Activated T-cell treated with anti-CD3 and anti-CD28 coated beads, Interleukin-2, amount 50 U/mL, for 1 hour (primary cell): Measurements from ENCODE around the gene KRTAP5-6.
A peak's percentile ranks its signal among the peaks of the same experiment; 100 is the strongest.

Experiments used
- DNase-seq: peaks from one replicate; pipeline ENCODE4 v3.0.0-alpha.2; 2020

The KRTAP5-6 gene

DNA sequence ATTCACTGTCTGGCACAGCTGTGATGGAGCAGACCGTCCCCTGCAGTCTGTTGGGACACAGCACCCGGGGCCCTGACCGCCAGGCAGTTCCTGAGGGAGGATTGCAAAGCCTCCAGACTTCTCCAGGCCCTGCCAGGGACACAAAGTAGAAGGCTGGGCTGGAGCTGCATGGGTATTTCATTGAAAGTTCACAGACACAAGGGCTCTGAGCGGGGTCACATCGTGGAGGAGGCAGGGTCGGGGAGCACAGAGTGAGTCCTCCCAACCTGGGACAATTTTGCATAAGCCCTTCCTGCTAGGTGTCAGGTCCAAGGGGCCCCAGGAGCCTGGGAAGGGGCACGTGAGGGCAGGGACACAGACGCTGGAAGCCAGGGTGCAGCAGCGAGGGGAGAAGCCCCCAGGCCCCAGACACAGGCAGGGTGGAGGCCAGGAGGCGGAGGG lies 37.7 kb downstream of the KRTAP5-6 start:
- DNase-seq, result no peak

DNA sequence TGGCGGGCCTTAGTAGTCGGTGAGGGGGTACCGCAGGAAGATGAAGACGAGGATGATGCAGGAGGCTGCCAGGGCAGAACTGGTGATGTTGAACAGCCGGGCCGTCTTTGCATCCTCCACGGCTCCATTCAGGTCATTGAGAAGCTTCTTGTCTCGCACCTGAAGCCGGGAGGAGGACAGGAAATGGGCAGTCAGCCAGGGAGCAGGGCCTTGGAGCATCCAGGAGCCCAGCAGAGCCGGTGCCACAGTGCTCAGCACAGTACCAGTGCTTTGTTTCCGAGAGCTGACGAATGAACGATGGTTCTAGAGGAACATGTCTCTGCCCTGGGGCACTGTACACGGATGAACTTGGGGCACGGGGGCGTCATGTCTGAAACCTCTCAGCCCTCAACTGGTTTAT lies 38.3 kb downstream of the KRTAP5-6 start:
- DNase-seq, result no peak

DNA sequence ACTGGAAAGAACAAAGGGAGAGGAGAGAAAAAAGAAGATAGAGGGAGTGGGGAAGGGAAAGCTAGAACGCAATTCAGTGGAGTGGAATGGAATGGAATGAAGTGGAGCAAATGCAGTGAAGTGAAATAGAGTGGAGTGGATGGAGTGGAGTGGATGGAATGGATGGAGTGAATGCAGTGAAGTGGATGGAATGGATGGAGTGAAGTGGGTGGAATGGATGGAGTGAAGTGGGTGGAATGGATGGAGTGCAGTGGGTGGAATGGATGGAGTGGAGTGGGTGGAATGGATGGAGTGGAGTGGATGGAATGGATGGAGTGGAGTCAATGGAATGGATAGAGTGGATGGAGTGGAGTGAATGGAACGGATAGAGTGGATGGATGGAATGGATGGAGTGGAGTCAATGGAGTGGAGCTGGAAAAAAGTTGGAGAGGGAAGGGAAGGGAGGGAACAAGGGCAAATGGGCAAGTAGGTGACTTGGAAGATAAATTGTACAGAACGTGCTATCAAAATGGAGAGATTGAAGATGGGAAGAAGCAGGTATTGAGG lies 39.5 kb downstream of the KRTAP5-6 start:
- no peak for DNase-seq

DNA sequence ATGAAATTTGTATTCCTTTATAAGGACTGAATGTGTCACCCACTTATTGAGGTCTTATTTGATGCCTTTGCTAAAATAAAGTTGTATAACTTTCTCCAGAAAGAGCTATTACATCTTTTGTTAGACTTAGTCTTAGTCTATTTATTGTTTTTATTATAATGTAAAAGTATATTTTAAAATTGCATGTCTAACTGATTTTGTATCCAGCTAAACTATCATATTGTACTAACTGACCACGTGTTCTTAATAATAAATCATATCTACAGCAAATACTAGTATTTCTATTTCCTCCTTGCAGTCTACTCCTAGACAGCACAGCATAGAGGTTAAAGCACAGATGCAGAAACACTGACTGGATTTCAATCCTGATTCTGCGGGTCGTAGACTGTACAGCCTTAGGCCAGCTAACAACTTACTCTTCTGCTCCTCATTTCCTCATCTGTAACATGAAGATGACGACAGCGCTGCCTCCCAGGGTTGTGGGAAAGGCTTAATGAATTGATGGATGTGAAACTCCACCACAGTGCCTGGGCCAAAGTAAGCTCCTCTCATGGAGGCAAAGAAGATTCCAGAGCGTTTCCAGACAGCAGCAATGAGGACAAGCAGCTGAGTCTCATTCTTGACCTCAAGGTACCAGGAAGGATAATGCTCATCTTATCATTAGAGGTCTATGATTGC lies 40.2 kb downstream of the KRTAP5-6 start:
- DNase-seq, result no peak

DNA sequence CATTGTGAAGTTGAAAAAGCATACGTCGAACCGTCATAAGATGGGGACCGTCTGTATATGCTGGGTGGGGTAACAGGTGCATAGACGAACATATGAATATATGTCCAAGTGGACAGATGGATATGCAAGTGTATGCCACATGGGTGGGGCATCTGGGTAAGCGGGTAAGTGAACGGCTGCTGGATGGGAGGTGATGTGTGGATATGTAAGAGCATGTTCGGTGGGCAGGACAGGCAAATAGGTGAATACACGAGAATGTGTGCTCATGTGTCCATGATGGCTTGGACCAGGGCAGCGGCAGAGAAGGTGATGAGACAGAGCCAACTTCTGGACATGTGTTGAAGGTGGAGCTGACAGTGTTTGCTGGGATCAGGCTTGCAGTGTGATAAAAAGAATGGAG lies 41.4 kb downstream of the KRTAP5-6 start:
- DNase-seq, result no peak

DNA sequence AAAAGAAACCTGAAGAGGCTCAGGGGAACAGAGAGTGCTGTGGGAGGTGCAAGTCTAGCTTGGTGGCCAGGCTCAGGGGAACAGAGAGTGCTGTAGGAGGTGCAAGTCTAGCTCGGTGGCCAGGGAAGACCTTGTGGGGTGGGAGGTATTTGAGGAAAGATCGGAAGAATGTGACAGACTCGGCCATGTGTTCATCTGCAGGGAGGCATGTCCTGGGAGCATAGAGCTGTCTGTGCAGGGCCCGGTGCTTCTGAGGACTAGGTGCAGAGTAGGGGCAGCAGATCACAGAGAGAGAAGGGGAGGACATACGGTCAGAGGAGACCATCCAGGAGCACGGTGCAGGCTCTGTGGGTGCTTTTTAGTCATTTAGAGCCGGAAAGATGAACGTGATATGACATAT lies 42.6 kb downstream of the KRTAP5-6 start:
- DNase-seq, result no peak

DNA sequence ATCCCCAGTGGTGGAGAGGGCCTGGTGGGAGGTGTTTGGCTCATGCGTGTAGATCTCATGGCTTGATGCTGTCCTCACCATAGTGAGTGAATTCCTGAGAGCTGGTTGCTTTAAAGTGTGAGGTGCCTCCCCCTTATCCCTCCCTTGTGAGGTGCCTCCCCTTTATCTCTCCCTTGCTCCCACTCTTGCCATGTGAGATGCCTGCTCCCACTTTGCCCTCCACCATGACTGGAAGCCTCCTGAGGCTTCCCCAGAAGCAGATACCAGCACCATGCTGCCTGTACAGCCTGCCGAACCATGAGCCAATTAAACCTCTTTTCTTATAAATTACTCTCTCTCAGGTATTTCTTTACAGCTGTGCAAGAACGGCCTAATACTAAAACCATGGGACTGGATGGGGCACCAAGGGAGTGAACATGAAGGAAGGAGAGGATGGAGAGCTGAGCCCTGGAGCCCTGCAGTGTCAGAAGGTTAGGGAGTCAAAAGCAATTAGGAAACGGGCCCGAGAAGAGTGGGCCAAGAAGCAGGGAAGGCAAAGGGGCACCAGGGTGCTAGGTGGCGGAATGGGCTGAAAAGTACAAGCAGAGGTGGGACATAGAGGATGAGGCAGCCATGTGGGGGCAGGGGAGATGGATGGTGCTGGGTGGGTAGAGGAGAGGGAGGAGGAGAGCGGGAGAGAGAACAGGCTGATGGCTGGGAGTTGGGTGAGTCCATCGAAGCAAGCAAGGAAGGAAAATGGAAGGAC lies 44.0 kb downstream of the KRTAP5-6 start:
- DNase-seq, result no peak

DNA sequence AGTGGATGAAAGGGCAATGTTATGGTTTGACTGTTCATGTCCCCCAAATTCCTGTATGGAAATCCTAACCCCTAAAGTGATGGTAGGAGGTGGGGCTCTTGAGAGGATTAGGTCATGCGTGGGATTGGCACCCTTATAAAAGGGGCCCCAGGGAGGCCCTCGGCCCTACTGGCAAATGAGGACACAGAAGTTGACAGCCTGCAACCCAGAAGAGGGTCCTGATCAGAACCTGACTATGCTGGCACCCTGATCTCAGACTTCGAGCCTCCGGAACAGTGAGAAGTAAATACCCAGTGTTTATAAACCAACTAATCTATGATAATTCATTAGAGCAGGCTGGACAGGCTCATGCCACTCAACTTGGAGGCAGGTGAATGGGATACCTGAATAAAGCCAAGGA lies 44.7 kb downstream of the KRTAP5-6 start:
- DNase-seq, result no peak

DNA sequence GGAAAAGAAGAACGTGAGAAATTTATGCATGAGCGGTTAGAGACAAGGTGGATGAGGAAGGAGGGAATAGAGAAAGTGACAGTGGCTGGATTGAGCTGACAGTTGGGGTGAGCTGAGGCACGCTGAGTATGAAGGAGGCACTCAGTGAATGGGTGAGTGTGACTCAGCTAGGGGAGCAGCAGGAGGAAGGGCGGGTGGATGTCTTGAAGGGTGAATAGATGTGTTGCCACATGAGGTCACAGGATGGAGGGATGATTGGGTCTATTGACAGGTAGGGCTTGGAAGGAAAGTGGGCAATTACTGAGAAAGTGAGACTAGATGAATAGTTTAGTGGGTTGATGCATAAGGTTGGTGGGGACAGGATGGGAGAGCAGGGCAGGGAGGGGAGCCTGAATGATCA lies 45.4 kb downstream of the KRTAP5-6 start:
- DNase-seq, result no peak

DNA sequence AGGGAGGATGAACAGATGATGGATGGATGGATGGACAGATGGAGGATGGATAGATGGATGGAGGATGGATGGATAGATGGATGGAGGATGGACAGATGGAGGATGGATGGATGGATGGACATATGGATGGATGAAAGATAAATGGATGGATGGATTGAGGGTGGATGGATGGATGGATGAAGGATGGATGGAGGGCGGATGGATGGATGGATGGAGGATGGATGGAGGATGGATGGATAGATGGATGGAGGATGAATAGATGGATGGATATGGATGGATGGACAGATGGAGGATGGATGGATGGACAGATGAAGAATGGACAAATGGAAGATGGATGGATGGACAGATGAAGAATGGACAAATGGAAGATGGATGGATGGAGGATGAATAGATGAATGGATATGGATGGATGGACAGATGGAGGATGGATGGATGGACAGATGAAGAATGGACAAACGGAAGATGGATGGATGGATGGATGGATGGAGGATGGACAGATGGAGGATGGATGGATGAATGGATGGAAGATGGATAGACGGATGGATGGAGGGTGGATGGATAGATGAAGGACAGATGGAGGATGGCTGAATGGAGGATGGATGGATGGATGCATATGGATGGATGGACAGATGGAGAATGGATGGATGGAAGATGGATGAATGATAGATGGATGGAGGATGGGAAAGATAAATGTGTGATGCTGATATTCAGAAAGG lies 46.0 kb downstream of the KRTAP5-6 start:
- no peak for DNase-seq

DNA sequence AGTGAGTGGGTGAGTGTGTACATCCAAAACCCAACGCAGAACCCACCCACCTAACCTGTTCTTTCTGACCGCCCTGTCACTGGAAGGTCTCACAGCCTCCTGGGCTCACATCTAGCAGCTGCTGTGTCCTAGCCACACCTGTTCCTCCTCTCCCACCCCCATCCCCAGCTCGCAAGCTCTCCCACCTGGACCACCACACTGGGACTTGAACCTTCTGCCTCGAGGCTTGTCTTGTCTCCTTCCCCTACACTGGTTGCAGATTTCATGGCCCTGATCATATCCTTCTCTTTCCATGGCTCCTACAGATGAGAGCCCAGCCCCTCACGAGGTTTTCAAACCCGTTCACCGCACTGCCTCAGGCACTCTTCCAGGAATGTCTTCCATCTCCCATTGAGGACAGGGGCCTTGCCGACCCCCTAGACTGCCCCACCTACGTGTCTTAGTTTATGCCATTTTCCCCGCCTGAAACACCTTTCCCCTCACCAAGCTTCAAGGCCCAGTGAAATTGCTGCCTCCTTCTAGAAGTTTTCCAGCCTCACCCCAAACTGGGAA lies 46.7 kb downstream of the KRTAP5-6 start:
- DNase-seq, result no peak

DNA sequence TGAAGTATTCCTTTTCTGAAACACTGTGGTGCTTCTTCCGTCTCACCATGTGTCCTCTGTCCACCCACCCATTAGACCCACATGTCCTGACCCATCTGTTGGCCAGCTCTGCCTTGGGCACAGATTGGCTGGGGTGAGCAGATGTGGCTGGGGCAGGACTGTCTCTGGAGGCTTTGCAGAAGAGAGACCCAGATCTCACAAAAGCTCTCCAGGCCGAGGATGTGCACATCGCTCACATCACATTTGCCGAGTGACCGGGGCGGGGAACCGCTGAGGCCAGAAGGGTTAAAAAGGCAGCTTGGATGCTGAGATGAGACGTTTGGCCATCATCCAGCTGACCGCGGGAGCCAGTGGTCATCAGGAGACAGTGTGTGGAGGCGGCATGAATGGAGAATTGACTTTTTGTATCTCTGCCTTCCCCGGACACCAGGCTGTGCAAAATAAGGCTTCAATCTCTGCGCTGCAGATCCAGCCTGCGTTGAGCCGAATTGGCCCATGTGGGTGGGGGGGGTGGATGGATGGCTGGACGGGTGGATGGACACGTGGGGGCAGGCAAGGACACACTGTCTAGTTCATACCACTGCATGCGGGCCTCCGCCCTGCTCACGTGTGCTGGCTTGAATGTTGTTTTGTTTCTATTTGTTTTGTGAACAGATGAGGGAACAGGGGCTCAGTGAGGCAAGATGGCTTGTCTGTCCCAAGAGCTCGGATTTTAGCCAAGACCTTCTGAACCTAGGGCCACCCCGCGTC lies 47.3 kb downstream of the KRTAP5-6 start:
- no peak for DNase-seq

DNA sequence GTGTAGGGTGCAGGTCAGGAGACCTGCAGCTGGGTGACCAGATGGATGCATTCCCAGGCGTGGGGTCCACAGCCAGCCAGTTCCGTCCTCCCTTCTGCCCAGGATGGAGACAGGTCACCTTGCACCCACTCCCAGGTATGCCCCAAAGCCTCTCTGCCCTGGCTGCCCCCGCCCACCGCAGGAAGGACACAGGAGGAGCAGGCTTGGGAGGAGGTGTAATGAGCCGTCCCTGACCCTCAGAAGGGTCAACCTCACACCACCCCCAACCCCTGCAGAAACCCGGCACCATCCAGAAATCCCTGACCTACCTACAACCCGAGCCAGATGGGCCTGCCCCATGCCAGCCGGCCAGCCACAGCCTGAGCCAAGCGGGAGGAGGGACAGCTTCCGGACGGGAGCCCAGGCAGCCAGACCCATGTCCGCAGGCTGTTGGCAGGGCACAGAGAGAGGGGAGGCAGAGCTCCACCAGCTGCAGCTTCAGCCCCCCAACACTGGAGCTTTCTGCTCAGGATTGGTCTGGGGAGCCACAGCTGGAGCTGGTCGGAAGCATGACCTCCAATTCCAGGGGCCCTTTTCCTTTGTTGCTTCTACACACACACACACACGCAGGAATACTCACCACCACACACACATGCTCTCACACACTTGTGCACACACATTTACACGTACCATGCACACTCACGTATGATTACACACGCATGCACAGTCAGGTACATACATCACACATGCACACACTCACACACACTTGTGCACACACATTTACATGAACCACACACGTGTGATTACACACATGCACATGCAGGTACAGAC lies 48.1 kb downstream of the KRTAP5-6 start:
- DNase-seq, result peak; percentile 12

DNA sequence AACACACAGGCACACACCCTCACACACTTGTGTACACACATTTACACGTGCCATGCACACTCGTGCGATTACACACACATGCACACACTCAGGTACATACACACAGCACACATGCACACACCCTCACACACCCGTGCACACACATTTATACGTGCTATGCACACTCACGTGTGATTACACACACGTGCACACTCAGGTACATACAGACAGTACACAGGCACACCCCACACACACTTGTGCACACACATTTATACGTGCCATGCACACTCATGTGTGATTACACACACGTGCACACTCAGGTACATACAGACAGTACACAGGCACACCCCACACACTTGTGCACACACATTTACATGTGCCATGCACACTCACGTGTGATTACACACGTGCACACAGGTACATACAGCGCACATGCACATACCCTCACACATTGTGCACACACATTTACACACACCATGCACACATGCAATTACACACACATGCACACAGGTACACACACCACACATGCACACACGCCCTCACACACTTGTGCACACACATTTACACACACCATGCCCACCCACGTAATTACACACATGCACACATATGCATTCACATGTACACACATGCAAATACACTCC lies 48.8 kb downstream of the KRTAP5-6 start:
- no peak for DNase-seq

DNA sequence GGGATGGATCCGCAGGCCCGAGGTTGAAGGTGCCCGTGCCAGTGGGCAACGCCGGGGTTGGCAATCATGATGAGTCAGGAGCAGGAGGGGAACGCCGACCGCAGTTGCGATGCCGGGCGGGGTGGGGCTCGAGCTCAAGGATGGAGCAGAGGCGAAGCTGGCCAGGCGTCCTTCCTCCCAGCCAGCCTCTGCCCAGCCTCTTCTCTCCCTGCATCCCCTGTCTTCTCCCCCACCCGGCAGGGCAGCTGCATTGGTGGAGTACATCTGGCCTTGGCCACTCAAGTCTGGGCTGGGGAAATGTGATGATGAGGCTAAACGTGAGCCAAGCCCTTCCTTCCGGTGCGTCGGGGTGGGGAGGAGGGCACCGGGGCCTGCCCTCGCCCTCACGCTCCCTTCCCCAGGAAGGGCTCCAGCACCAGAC lies 49.5 kb downstream of the KRTAP5-6 start:
- peak; percentile 10 for DNase-seq

DNA sequence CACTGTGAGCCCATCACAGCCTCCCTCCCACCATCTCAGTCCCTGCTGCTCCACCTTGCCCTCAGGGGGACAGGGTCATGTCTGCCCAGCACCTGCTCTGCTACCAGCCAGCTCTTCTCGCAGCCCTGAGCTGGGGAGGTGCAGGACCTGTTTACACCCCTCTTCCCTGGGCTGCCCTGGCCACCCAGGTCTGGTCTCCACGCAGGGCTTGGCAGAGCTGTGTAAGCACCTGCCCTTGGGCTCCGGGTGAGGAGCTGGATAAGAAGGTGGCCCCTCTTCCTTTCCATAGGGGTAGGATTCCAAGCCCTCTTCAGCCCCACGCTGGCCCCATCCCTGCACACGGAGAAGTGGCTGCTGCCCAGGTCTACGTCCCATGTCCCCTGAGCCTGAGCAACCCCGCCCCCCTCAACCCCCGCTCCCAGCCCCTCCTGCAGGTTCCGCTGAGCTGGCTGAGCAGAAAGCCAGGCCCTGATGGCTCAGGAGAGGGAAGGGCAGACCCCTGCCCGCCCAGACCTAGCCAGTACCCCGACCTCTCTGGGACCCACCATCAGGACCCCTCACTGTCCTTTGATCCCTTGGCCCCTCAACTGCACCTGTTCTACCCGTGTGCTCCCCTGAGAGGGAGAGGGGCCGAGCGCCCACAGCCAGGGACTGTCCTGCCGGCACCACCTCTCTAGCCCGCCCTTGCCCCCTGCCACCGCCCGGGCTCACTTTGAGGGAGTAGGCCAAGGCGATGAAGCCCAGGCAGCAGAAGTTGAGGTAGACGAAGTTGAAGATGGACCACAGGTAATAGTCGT lies 50.2 kb downstream of the KRTAP5-6 start:
- DNase-seq, result peak; percentile 12
